ENCODE results near the gene CREB5.

- TF ChIP-seq CTCF (IDR thresholded peaks at IDR 0.05; ENCODE audit: borderline replicate concordance, extremely low read depth, low read length, poor library complexity, severe bottlenecking) (no peak), EZH2 (IDR thresholded peaks at IDR 0.05; ENCODE audit: borderline replicate concordance, low read depth, low read length, severe bottlenecking) (no peak)
Measured at GRCh38 chr7:28729727-28730126, 317.4 kb downstream of the CREB5 start.

Data from DND-41 (cell line).